ENCODE data around the gene TET3.
A peak's percentile ranks its signal among the peaks of the same experiment; 100 is the strongest.

The TET3 gene

GRCh38 chr2:74003494-74004211 lies 18.9 kb downstream of the TET3 start:
- Histone ChIP-seq H3K27ac (no peak overlapping the region), H3K4me1 (ENCODE audit: control insufficient read depth in 1 of 2, insufficient read depth in 1 of 2, low read depth in 1 of 2, low read length in 1 of 2) (peaks cover 16 to 35% of the 10 kb centered on the region in 2 experiments), H3K9me3 (no peaks in the 10 kb centered on the region), H3K27me3 (peaks cover 21% of the 10 kb centered on the region), H3K4me3 (ENCODE audit: low read depth in 1 of 2, low read length in 1 of 2) (no peak overlapping the region), H3K36me3 (peaks cover 36% of the 10 kb centered on the region)
- TF ChIP-seq CTCF (IDR thresholded peaks at IDR 0.05), result no peak

GRCh38 chr2:74004212-74005182 lies 19.8 kb downstream of the TET3 start:
- Histone ChIP-seq H3K27me3 (peaks cover 21% of the 10 kb centered on the region), H3K9me3 (no peaks in the 10 kb centered on the region), H3K4me1 (ENCODE audit: control insufficient read depth in 1 of 2, insufficient read depth in 1 of 2, low read depth in 1 of 2, low read length in 1 of 2) (peaks cover 16 to 35% of the 10 kb centered on the region in 2 experiments), H3K4me3 (ENCODE audit: low read depth in 1 of 2, low read length in 1 of 2) (no peak overlapping the region), H3K27ac (no peak overlapping the region), H3K36me3 (peaks cover 37% of the 10 kb centered on the region)
- TF ChIP-seq CTCF (IDR thresholded peaks at IDR 0.05), result no peak

- TF ChIP-seq CTCF (IDR thresholded peaks at IDR 0.05), result no peak
- Histone ChIP-seq H3K36me3 (peaks cover 47% of the 10 kb centered on the region), H3K27me3 (peaks cover 21% of the 10 kb centered on the region), H3K9me3 (no peaks in the 10 kb centered on the region), H3K4me1 (ENCODE audit: control insufficient read depth in 1 of 2, insufficient read depth in 1 of 2, low read depth in 1 of 2, low read length in 1 of 2) (peaks cover 16 to 29% of the 10 kb centered on the region in 2 experiments), H3K27ac (no peak overlapping the region), H3K4me3 (ENCODE audit: low read depth in 1 of 2, low read length in 1 of 2) (no peak overlapping the region)
These were observed 21.1 kb downstream of the TET3 start for GRCh38 chr2:74005786-74006185.

- Histone ChIP-seq H3K9me3 (no peaks in the 10 kb centered on the region), H3K27me3 (peaks cover 15% of the 10 kb centered on the region), H3K4me3 (ENCODE audit: low read depth in 1 of 2, low read length in 1 of 2) (no peak overlapping the region), H3K27ac (no peak overlapping the region), H3K4me1 (ENCODE audit: control insufficient read depth in 1 of 2, insufficient read depth in 1 of 2, low read depth in 1 of 2, low read length in 1 of 2) (peaks cover 14 to 22% of the 10 kb centered on the region in 2 experiments), H3K36me3 (peaks cover 47% of the 10 kb centered on the region)
- no peak for TF ChIP-seq CTCF (IDR thresholded peaks at IDR 0.05)
These were observed 21.7 kb downstream of the TET3 start for GRCh38 chr2:74006459-74006858.

- H3K4me3 ChIP-seq (ENCODE audit: low read depth in 1 of 2, low read length in 1 of 2), result no peak overlapping the region
- H3K4me1 ChIP-seq (ENCODE audit: control insufficient read depth in 1 of 2, insufficient read depth in 1 of 2, low read depth in 1 of 2, low read length in 1 of 2), result peaks cover 7 to 16% of the 10 kb centered on the region in 2 experiments
- no peak for TF ChIP-seq CTCF (IDR thresholded peaks at IDR 0.05)
These were observed 22.4 kb downstream of the TET3 start for GRCh38 chr2:74007121-74007520.

More at GRCh38 chr2:74007121-74007520, 22.4 kb downstream of the TET3 start:
- Histone ChIP-seq H3K27me3 (peaks cover 9% of the 10 kb centered on the region), H3K27ac (peak overlapping the region; percentile 10), H3K36me3 (peaks cover 47% of the 10 kb centered on the region), H3K9me3 (no peaks in the 10 kb centered on the region)

Measured in neutrophil (primary cell).